ENCODE measurements around the gene TMTC1.

DNA sequence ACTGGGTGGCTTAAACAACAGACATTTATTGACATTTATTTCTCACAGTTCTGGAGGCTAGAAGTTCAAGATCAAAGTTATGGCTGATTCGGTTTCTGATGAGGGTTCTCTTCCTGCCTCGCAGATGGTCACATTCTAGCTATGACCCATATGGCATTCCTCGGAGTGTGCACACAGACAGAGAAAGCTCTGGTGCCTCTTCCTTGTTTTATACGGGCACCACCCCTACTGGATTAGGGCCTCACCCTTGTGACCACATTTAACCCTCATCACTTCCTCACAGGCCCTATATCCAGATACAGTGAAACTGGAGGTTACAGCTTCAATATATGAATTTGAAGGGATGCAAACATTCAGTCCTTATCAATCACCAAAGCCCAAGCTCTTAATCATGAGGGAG is 209.2 kb downstream of the TMTC1 start:
- TF ChIP-seq CTCF (IDR thresholded peaks at IDR 0.05; ENCODE audit: poor library complexity), result no peak
- TF ChIP-seq EZH2phosphoT487 (IDR thresholded peaks at IDR 0.05; ENCODE audit: low read depth, severe bottlenecking, unreplicated experiment), result no peak

All from hepatocyte (in vitro differentiated cells).